GM12878 (cell line): ENCODE measurements around the gene CCSER1. TPM values are rescaled to one million over a fixed set of nuclear protein-coding genes. Genes with fewer than 3 reads are reported as not detected.

Experiments
- ATAC-seq: fragments of 200-7000 bp; cut with Tn5 transposase; 3 replicates; pipeline ENCODE4 v1.9.1; 2020; ENCODE audit warnings: mild to moderate bottlenecking, moderate library complexity
- BruUV-seq: library from RNA; stranded (reverse); fragments of 400-500 nt; replicated peaks from 2 replicates; lab custom pipeline; 2021; lab: Mats Ljungman, UMichigan
- CTCF ChIA-PET: fragments of 300-600 bp; sonication (Branson Sonifier 250); formaldehyde crosslinking; extraction: SDS; loops from one replicate; lab custom pipeline; 2021; ENCODE audit warnings: inconsistent platforms; lab: Yijun Ruan, JAX
- POLR2A ChIA-PET: fragments of 350-600 bp; formaldehyde crosslinking; extraction: SDS; loops from one replicate; lab custom pipeline; 2021; ENCODE audit warnings: inconsistent platforms; lab: Charles Lee
- RAD21 ChIA-PET: fragments of 300-600 bp; sonication (Branson Sonifier 250); formaldehyde crosslinking; loops from one replicate; lab custom pipeline; 2023; ENCODE audit warnings: antibody characterized with exemption; ENCODE audit not compliant: unreplicated experiment; lab: Charles Lee
- SMC1A ChIA-PET: fragments of 300-600 bp; sonication (Branson Sonifier 250); formaldehyde crosslinking; loops from one replicate; lab custom pipeline; 2023; ENCODE audit not compliant: unreplicated experiment, uncharacterized antibody; lab: Charles Lee
- DNase-seq: peaks from one replicate; pipeline ENCODE4 v3.0.0-alpha.2; 2011; ENCODE audit warnings: low read depth, low spot score
- FAIRE-seq: peaks from 3 replicates; lab custom pipeline; 2011; peaks lifted over from hg19 to GRCh38; lab: Jason Lieb, UNC
- H2AFZ ChIP-seq: 2 replicates; pipeline ENCODE4 v1.6.0; 2011; ENCODE audit warnings: low read depth, low read length, control low read depth; ENCODE audit not compliant: control insufficient read depth
- H3K27ac ChIP-seq: 2 replicates; pipeline ENCODE4 v1.5.1; 2011; ENCODE audit warnings: control low read depth; ENCODE audit not compliant: control insufficient read depth, insufficient read depth
- H3K27me3 ChIP-seq, 2 experiments: replicated peaks in 1 of 2; 2 replicates each; pipeline versions ENCODE4 v1.6.0 to v1.6.1; 2011; ENCODE audit warnings: low read length in 1 of 2; ENCODE audit not compliant: control insufficient read depth in 2 of 2, insufficient read depth in 2 of 2
- H3K36me3 ChIP-seq, 2 experiments: 2 replicates each; pipeline ENCODE4 v1.5.1; 2011; ENCODE audit warnings: low read length in 1 of 2; ENCODE audit not compliant: control insufficient read depth in 2 of 2, insufficient read depth in 2 of 2
- H3K4me1 ChIP-seq: 2 replicates; pipeline ENCODE4 v1.6.1; 2011; ENCODE audit warnings: mild to moderate bottlenecking, low read length, moderate library complexity, mixed read lengths; ENCODE audit not compliant: control insufficient read depth, insufficient read depth
- H3K4me2 ChIP-seq: 2 replicates; pipeline ENCODE4 v1.6.0; 2011; ENCODE audit warnings: control low read depth; ENCODE audit not compliant: control insufficient read depth, insufficient read depth
- H3K4me3 ChIP-seq: fragments of 200-600 bp; sonication (generic); 2 replicates; pipeline ENCODE4 v1.5.1; 2016
- H3K79me2 ChIP-seq: 2 replicates; pipeline ENCODE4 v1.6.0; 2011; ENCODE audit warnings: low read length; ENCODE audit not compliant: control insufficient read depth, insufficient read depth
- H3K9ac ChIP-seq: 2 replicates; pipeline ENCODE4 v1.8.0; 2011; ENCODE audit warnings: low read length, control low read depth, mixed read lengths; ENCODE audit not compliant: control insufficient read depth, insufficient read depth
- H3K9me3 ChIP-seq: replicated peaks from 3 replicates; pipeline ENCODE4 v1.5.1; 2011; ENCODE audit warnings: mild to moderate bottlenecking, low read length; ENCODE audit not compliant: control insufficient read depth, insufficient read depth
- H4K20me1 ChIP-seq: 2 replicates; pipeline ENCODE4 v1.6.0; 2011; ENCODE audit not compliant: control insufficient read depth, insufficient read depth
- CHD2 ChIP-seq: IDR thresholded peaks from 2 replicates; pipeline ENCODE4 v1.6.1; 2011; ENCODE audit warnings: low read depth, low read length, improper control_type of control experiment, borderline replicate concordance
- DPF2 ChIP-seq: fragments of 450-650 bp; IDR thresholded peaks from 2 replicates; pipeline ENCODE4 v1.6.1; 2017; ENCODE audit warnings: mild to moderate bottlenecking
- FOS ChIP-seq: IDR thresholded peaks from 3 replicates; pipeline ENCODE4 v1.6.1; 2011; ENCODE audit warnings: borderline replicate concordance; ENCODE audit not compliant: insufficient read length; ENCODE audit errors: extremely low read depth
- HDAC6 ChIP-seq: fragments of 200-600 bp; sonication (generic); IDR thresholded peaks from one replicate; pipeline ENCODE4 v1.8.0; 2017; ENCODE audit warnings: antibody characterized with exemption; ENCODE audit not compliant: unreplicated experiment
- JUND ChIP-seq: IDR thresholded peaks from 2 replicates; pipeline ENCODE4 v1.6.1; 2012; ENCODE audit warnings: low read depth, mild to moderate bottlenecking, low read length, improper control_type of control experiment, moderate library complexity
- MEF2A ChIP-seq: IDR thresholded peaks from 2 replicates; pipeline ENCODE4 v1.6.1; 2011; ENCODE audit warnings: low read depth, mild to moderate bottlenecking, low read length, moderate library complexity; ENCODE audit not compliant: insufficient read depth
- NBN ChIP-seq: fragments of 450-650 bp; IDR thresholded peaks from 2 replicates; pipeline ENCODE4 v1.6.1; 2016
- PKNOX1 ChIP-seq: fragments of 450-650 bp; IDR thresholded peaks from 2 replicates; pipeline ENCODE4 v1.6.1; 2016; ENCODE audit warnings: mild to moderate bottlenecking
- SIX5 ChIP-seq: IDR thresholded peaks from 2 replicates; pipeline ENCODE4 v1.6.1; 2011; ENCODE audit warnings: mild to moderate bottlenecking, low read depth, low read length, moderate library complexity; ENCODE audit not compliant: severe bottlenecking
- SMC3 ChIP-seq: IDR thresholded peaks from 2 replicates; pipeline ENCODE4 v1.6.1; 2011; ENCODE audit warnings: low read length, improper control_type of control experiment, borderline replicate concordance
- SREBF1 ChIP-seq: IDR thresholded peaks from 2 replicates; pipeline ENCODE4 v1.6.1; 2012; ENCODE audit warnings: mild to moderate bottlenecking, low read length
- STAT1 ChIP-seq: fragments of 450-650 bp; conservative IDR thresholded peaks from 2 replicates; pipeline ENCODE4 v1.6.1; 2014; ENCODE audit warnings: antibody characterized with exemption, mild to moderate bottlenecking
- SUPT20H ChIP-seq: IDR thresholded peaks from 2 replicates; pipeline ENCODE4 v1.6.1; 2011; ENCODE audit warnings: low read depth, mild to moderate bottlenecking, low read length, moderate library complexity, borderline replicate concordance; ENCODE audit not compliant: control insufficient read depth
- TCF12 ChIP-seq: IDR thresholded peaks from 2 replicates; pipeline ENCODE4 v1.6.1; 2011; ENCODE audit warnings: low read depth, mild to moderate bottlenecking, low read length
- TCF7 ChIP-seq: IDR thresholded peaks from 2 replicates; pipeline ENCODE4 v1.6.1; 2014; ENCODE audit warnings: antibody characterized with exemption, borderline replicate concordance
- ZBED1 ChIP-seq: IDR thresholded peaks from 2 replicates; pipeline ENCODE4 v1.6.1; 2016; ENCODE audit warnings: borderline replicate concordance
- WGBS: methylation state at CpG from one replicate; pipeline ENCODE4 v1.1.6; 2016; ENCODE audit warnings: low lambda C conversion rate; ENCODE audit not compliant: insufficient replicate concordance, insufficient coverage; ENCODE audit errors: missing lambda C conversion rate; 5-methylcytosine and 5-hydroxymethylcytosine counted together
- in situ Hi-C: fragments of 300-500 bp; cut with MboI; formaldehyde crosslinking; loops from 9 replicates; pipeline ENCODE4 v1.14.3; 2018; ENCODE audit warnings: mixed read lengths
- intact Hi-C: fragments of 100-400 bp; cut with micrococcal nuclease; formaldehyde crosslinking; loops from one replicate; pipeline ENCODE4 v1.14.2; 2022; ENCODE audit not compliant: unreplicated experiment
- polyA plus RNA-seq, 11 experiments: library from polyadenylated mRNA; depleted of rRNA in 4 of 11; unstranded in 6 of 11; stranded (reverse) in 5 of 11; fragments of >200 nt; fragmentation: Nextera tagmentation in 4 of 11; fragmentation: Illumina TruSeq in 1 of 11; extraction: Ambion mirVana in 4 of 11; extraction: Trizol in 1 of 11; gene quantifications; 1 replicate in 1 of 11; 2 replicates in 10 of 11; pipeline versions ENCODE4 v1.2.1 to v1.2.3, GENCODE V29; 2011 to 2016; ENCODE audit warnings: inconsistent platforms in 2 of 11, missing spikeins in 2 of 11, low read depth in 1 of 11
- total RNA-seq, 4 experiments: library from RNA; depleted of rRNA in 3 of 4; stranded (reverse); fragments of >200 nt in 3 of 4; fragmentation: Illumina TruSeq in 1 of 4; extraction: Trizol in 1 of 4; gene quantifications; 2 replicates each; pipeline versions ENCODE4 v1.2.1 to v1.2.3, GENCODE V29; 2013 to 2021

Gene CCSER1
- total and polyA plus RNA-seq, 10 of the 15 experiments (the other 5 are each of a cell fraction or from before 2014, with no cell fraction given) = 0.22 to 2.7 (median 1.0) TPM

GRCh38 chr4:91362125-91362524 lies 1234.9 kb downstream of the CCSER1 start:
- H4K20me1 ChIP-seq = no peaks in the 10 kb centered on the region
- TF ChIP-seq ZBED1 = no peak
- no peak for TF ChIP-seq STAT1
- no peak for TF ChIP-seq NBN
- no peak for TF ChIP-seq TCF12
- no peak for TF ChIP-seq SMC3
- no peak for TF ChIP-seq SREBF1
- TF ChIP-seq SIX5 = no peak
- no peak for TF ChIP-seq MEF2A
- no peak for TF ChIP-seq DPF2
- TF ChIP-seq HDAC6 = no peak
- TF ChIP-seq, all 136 proteins: peak for 0
- WGBS = 0% methylated on average over 1 of the region's 1 CpG
- ChIA-PET SMC1A (interaction anchor here (1.4 to 2.4 kb wide), 2 partner anchors 12 to 56 kb away, joined by 3 to 7 read pairs; no protein-coding TSS in a partner anchor), POLR2A (no interaction called here), RAD21 (no interaction called here), CTCF (no interaction called here)
- Histone ChIP-seq H3K27ac (no peak overlapping the region), H3K27me3 (no peaks in the 10 kb centered on the region), H3K4me1 (no peaks in the 10 kb centered on the region), H3K4me3 (no peak overlapping the region), H3K9me3 (no peaks in the 10 kb centered on the region), H3K79me2 (no peaks in the 10 kb centered on the region), H3K9ac (no peak overlapping the region), H3K36me3 (no peaks in the 10 kb centered on the region), H2AFZ (no peak overlapping the region), H3K4me2 (no peak overlapping the region)
- DNase-seq (no peak), ATAC-seq (no peak), FAIRE-seq (no peak)
- intact Hi-C loops (no loop called here), in situ Hi-C loops (no loop called here)
- BruUV-seq = no TSS peak

DNA sequence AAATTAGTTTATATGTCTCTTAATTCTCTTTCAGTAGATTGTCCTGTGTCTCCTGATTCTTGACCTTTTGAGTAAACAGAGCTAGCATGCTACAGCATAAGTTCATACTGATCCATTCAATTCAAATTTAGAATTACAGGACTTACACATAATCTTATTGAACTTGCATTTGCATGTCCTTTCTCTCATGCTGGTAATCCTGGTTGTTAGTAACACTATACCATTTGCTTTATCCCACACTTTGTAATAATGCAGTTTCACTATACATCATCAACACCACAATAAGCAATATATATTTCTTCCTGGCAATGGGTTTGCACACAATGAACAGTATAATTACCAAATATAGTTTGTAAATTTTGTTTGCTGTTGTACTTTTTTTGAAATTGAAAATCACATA lies 1239.4 kb downstream of the CCSER1 start:
- SMC1A ChIA-PET = no interaction called here
- no TSS peak for BruUV-seq
- Histone ChIP-seq H3K9ac (no peak overlapping the region), H3K9me3 (no peaks in the 10 kb centered on the region), H2AFZ (no peak overlapping the region), H3K4me3 (no peak overlapping the region), H3K36me3 (no peaks in the 10 kb centered on the region), H3K27ac (no peak overlapping the region), H3K27me3 (no peaks in the 10 kb centered on the region), H4K20me1 (no peaks in the 10 kb centered on the region), H3K4me2 (no peak overlapping the region), H3K4me1 (no peaks in the 10 kb centered on the region), H3K79me2 (no peaks in the 10 kb centered on the region)
- intact Hi-C loops = no loop called here
- CTCF ChIA-PET = no interaction called here
- FAIRE-seq = no peak
- peak; percentile 80 for ATAC-seq
- POLR2A ChIA-PET = no interaction called here
- in situ Hi-C loops = no loop called here
- no peak for DNase-seq
- RAD21 ChIA-PET = no interaction called here
- TF ChIP-seq CHD2 = no peak
- no peak for TF ChIP-seq PKNOX1
- TF ChIP-seq FOS = no peak
- TF ChIP-seq JUND = no peak
- no peak for TF ChIP-seq SUPT20H
- TF ChIP-seq TCF7 = no peak
- no peak for TF ChIP-seq DPF2
